ENCODE measurements around the gene ASB7. TPM values are rescaled to one million over a fixed set of nuclear protein-coding genes. Genes with fewer than 3 reads are reported as not detected.

Gene ASB7
- total RNA-seq, 1 experiment from 2014 or later = 12.9 TPM

- TF ChIP-seq ZNF512 (CRISPR knock-in tag; IDR thresholded peaks at IDR 0.05; ENCODE audit: borderline replicate concordance) (no peak), FOXP4 (CRISPR knock-in tag; IDR thresholded peaks at IDR 0.05) (no peak), MXD4 (CRISPR knock-in tag; IDR thresholded peaks at IDR 0.05; ENCODE audit: borderline replicate concordance) (no peak), FOXJ3 (CRISPR knock-in tag; IDR thresholded peaks at IDR 0.05; ENCODE audit: borderline replicate concordance) (no peak), PRRX2 (CRISPR knock-in tag; IDR thresholded peaks at IDR 0.05) (no peak), HMGXB4 (CRISPR knock-in tag; IDR thresholded peaks at IDR 0.05) (no peak)
Observed at GRCh38 chr15:100694381-100695021, 92.1 kb downstream of the ASB7 start (continued).

GRCh38 chr15:100695048-100695447 lies 92.7 kb downstream of the ASB7 start:
- Mint-ChIP-seq H3K27ac (no peak overlapping the region), H3K9me3 (0 out of 2 replicates have a peak, but pooled peaks cover 6% of the 10 kb centered on the region), H3K27me3 (ENCODE audit: low read depth) (no peaks in the 10 kb centered on the region), H3K36me3 (no peaks in the 10 kb centered on the region), H3K4me3 (no peak overlapping the region), H3K4me1 (no peaks in the 10 kb centered on the region)
- ATAC-seq (no peak), DNase-seq (ENCODE audit: low spot score) (no peak)
- POLR2A ChIA-PET = no interaction called here
- CTCF ChIA-PET = interaction anchor here (1.2 kb wide), 1 partner anchor 42 kb away, joined by 3 read pairs; no protein-coding TSS in a partner anchor
- no peak for TF ChIP-seq NR1H2 (CRISPR knock-in tag; IDR thresholded peaks at IDR 0.05)
- no peak for TF ChIP-seq ZNF263 (CRISPR knock-in tag; IDR thresholded peaks at IDR 0.05; ENCODE audit: low read depth)
- TF ChIP-seq NR3C1 (CRISPR knock-in tag; conservative IDR thresholded peaks at IDR 0.05; ENCODE audit: low read depth) = no peak
- no peak for TF ChIP-seq HMGXB4 (CRISPR knock-in tag; IDR thresholded peaks at IDR 0.05)
- TF ChIP-seq TEAD4 (CRISPR knock-in tag; IDR thresholded peaks at IDR 0.05) = no peak
- no peak for TF ChIP-seq ATF3 (CRISPR knock-in tag; conservative IDR thresholded peaks at IDR 0.05)
- TF ChIP-seq USF2 (CRISPR knock-in tag; IDR thresholded peaks at IDR 0.05) = no peak
- TF ChIP-seq MXD4 (CRISPR knock-in tag; IDR thresholded peaks at IDR 0.05; ENCODE audit: borderline replicate concordance) = no peak
- TF ChIP-seq ZNF425 (CRISPR knock-in tag; conservative IDR thresholded peaks at IDR 0.05) = no peak
- TF ChIP-seq AR (CRISPR knock-in tag; IDR thresholded peaks at IDR 0.05) = no peak
- TF ChIP-seq ETV6 (CRISPR knock-in tag; IDR thresholded peaks at IDR 0.05) = no peak
- TF ChIP-seq RORB (CRISPR knock-in tag; IDR thresholded peaks at IDR 0.05) = no peak
- no peak for TF ChIP-seq CBFB (CRISPR knock-in tag; IDR thresholded peaks at IDR 0.05; ENCODE audit: low read depth)
- no peak for TF ChIP-seq ATF6 (CRISPR knock-in tag; IDR thresholded peaks at IDR 0.05)

All from WTC11 (cell line).